Measurements from ENCODE around the gene BOK. TPM values are rescaled to one million over a fixed set of nuclear protein-coding genes. Genes with fewer than 3 reads are reported as not detected.

The BOK gene
- total RNA-seq, 1 donor from 2014 or later: 86.8 TPM

GRCh38 chr2:241559323-241560161 lies 997 bp downstream of the BOK start:
- H3K4me3 ChIP-seq (ENCODE audit: low read depth, low read length): peak overlapping the region; percentile 76
- no peak for DNase-seq (ENCODE audit: low read depth)
- TF ChIP-seq, protein P1, sequence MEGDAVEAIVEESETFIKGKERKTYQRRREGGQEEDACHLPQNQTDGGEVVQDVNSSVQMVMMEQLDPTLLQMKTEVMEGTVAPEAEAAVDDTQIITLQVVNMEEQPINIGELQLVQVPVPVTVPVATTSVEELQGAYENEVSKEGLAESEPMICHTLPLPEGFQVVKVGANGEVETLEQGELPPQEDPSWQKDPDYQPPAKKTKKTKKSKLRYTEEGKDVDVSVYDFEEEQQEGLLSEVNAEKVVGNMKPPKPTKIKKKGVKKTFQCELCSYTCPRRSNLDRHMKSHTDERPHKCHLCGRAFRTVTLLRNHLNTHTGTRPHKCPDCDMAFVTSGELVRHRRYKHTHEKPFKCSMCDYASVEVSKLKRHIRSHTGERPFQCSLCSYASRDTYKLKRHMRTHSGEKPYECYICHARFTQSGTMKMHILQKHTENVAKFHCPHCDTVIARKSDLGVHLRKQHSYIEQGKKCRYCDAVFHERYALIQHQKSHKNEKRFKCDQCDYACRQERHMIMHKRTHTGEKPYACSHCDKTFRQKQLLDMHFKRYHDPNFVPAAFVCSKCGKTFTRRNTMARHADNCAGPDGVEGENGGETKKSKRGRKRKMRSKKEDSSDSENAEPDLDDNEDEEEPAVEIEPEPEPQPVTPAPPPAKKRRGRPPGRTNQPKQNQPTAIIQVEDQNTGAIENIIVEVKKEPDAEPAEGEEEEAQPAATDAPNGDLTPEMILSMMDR (IDR thresholded peaks at IDR 0.05; ENCODE audit: insufficient read depth, low read length, poor library complexity, severe bottlenecking): no peak
- peaks cover 1% of the 10 kb centered on the region for H3K36me3 ChIP-seq (ENCODE audit: control insufficient read depth, insufficient read depth, low read length)
- H3K27me3 ChIP-seq (ENCODE audit: control insufficient read depth, insufficient read depth, low read length): no peaks in the 10 kb centered on the region

DNA sequence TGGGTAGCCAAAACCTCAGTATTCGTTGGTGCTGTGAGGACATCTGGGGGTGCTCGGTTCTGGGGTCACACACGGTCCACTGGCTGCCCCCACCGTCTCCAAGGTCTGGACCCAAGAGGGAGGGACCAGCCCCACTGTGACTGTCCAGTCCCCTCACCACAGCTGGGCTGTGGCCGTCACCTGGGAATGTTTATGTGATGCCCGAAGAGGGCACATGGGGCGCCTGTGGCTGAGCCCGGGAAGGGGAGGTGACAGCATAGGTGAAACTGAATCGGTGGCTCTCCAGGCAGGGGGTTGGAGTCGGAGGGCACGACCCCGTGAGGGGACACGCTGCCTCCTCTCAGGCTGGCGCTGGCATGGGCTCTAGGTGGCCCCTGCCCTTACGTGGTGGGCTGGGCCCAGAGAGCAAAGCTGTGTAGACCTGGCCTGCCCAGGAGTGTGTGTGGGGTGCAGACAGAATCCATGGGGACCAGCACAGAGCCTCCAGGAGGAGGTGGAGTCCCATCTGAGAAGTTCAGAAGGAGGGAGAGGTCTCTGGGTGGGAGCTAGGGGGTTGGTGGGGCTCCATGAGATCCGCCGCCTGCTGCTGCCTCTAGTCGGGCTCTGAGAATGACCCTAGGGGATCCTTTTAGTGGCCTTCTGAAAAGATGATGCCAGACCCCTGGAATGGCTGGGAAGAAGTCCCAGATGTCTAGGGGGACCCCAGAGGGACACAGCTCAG lies 1.8 kb downstream of the BOK start:
- no peak for DNase-seq (ENCODE audit: low read depth)
- H3K36me3 ChIP-seq (ENCODE audit: control insufficient read depth, insufficient read depth, low read length): peaks cover 1% of the 10 kb centered on the region
- H3K27me3 ChIP-seq (ENCODE audit: control insufficient read depth, insufficient read depth, low read length): no peaks in the 10 kb centered on the region
- TF ChIP-seq, protein P1 (IDR thresholded peaks at IDR 0.05; ENCODE audit: insufficient read depth, low read length, poor library complexity, severe bottlenecking): no peak
- H3K4me3 ChIP-seq (ENCODE audit: low read depth, low read length): peak overlapping the region; percentile 76

DNA sequence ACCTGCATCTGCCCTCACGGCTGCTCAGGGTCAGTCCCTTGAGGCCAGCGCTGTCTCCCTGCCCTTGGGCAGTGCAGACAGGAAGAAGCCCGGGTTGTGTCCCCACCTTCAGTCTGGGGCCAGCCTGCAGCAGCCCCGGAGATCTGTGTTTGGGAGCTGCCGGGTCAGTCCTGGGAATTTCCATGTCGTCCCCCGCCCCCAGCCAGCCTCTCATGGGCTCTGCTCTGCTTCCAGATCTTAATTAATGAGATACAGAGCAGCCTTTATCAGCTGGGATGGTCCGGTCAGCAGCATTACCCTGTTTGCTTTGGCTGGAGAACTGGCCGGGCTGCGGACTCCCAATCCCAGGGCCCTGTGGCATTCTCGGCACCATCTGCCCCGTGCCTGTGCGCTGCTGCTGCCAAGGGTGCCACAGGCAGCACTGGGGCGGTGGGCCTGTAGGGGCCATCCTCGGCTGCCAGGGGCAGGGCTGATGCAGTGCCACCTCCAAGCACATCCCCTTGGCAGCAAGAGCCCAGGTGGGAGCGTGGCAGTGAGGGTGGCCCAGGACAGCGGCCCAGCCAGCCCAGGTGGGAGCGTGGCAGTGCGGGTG lies 2.4 kb downstream of the BOK start:
- TF ChIP-seq, protein P1 (IDR thresholded peaks at IDR 0.05; ENCODE audit: insufficient read depth, low read length, poor library complexity, severe bottlenecking): no peak
- Histone ChIP-seq H3K27me3 (ENCODE audit: control insufficient read depth, insufficient read depth, low read length) (no peaks in the 10 kb centered on the region), H3K4me3 (ENCODE audit: low read depth, low read length) (no peak overlapping the region), H3K36me3 (ENCODE audit: control insufficient read depth, insufficient read depth, low read length) (peaks cover 1% of the 10 kb centered on the region)
- DNase-seq (ENCODE audit: low read depth): no peak

- Histone ChIP-seq H3K36me3 (ENCODE audit: control insufficient read depth, insufficient read depth, low read length) (peaks cover 1% of the 10 kb centered on the region), H3K27me3 (ENCODE audit: control insufficient read depth, insufficient read depth, low read length) (no peaks in the 10 kb centered on the region), H3K4me3 (ENCODE audit: low read depth, low read length) (no peak overlapping the region)
- DNase-seq (ENCODE audit: low read depth): no peak
- TF ChIP-seq, protein P1 (IDR thresholded peaks at IDR 0.05; ENCODE audit: insufficient read depth, low read length, poor library complexity, severe bottlenecking): no peak
Observed at GRCh38 chr2:241561832-241562231, 3.3 kb downstream of the BOK start.

DNA sequence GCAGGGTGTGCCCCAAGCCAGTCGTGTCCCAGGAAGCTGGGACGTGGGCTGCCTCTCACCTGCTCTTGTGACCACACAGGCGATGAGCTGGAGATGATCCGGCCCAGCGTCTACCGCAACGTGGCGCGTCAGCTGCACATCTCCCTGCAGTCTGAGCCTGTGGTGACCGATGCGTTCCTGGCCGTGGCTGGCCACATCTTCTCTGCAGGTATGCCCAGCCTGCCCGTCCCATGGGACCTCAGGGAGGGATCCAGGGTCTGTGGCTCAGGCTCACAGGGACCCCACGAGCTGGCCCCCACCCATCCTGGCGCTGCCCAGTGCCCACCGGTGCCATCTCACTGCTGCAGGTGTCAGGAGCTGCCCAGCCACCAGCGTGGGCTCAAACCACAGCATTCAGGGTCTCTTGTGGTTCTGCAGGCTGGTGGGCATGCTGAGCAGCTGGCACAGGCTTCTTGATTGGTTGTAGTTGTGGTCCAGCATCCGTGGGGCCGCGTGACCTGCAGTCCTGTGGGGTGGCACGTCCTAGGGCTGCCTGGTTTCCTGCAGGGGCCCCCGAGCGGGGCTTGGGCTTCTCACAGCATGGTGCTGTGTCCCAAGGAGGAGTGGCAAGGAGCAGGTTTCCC lies 3.8 kb downstream of the BOK start:
- no peak overlapping the region for H3K4me3 ChIP-seq (ENCODE audit: low read depth, low read length)
- TF ChIP-seq, protein P1 (IDR thresholded peaks at IDR 0.05; ENCODE audit: insufficient read depth, low read length, poor library complexity, severe bottlenecking): no peak
- DNase-seq (ENCODE audit: low read depth): no peak
- H3K36me3 ChIP-seq (ENCODE audit: control insufficient read depth, insufficient read depth, low read length): peaks cover 1% of the 10 kb centered on the region
- H3K27me3 ChIP-seq (ENCODE audit: control insufficient read depth, insufficient read depth, low read length): no peaks in the 10 kb centered on the region

All from kidney epithelial cell (primary cell).